Measurements from ENCODE around the gene UNC5A.
"Not testable (repeated sequence)": the region's sequence is repeated elsewhere in the genome, so short reads cannot be mapped to it uniquely, and the experiment has no call there.

DNA sequence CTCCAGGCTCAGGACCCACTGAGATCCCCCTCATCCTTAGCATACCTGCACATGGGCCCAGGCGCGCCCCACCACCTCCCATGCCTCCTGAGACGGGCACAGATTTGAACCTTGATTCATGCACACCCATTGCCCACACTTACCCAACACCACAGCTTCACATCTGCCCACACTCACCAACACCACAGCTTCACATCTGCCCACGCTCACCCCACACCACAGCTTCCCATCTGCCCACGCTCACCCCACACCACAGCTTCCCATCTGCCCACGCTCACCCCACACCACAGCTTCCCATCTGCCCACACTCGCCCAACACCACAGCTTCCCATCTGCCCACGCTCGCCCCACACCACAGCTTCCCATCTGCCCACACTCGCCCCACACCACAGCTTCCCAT is 60.3 kb downstream of the UNC5A start:
- TF ChIP-seq ZNF274 (IDR thresholded peaks at IDR 0.05; ENCODE audit: borderline replicate concordance, low read depth, low read length); POLR2G (IDR thresholded peaks at IDR 0.05; ENCODE audit: low read depth, low read length); JUN (IDR thresholded peaks at IDR 0.05; ENCODE audit: borderline replicate concordance, low read depth, low read length); JUN (CRISPR knock-in tag; IDR thresholded peaks at IDR 0.05; ENCODE audit: borderline replicate concordance); HNRNPH1 (optimal IDR thresholded peaks at IDR 0.05; ENCODE audit: low read depth, low read length); PCBP2 (IDR thresholded peaks at IDR 0.05; ENCODE audit: low read depth, low read length, poor library complexity, severe bottlenecking); ZNF133 (CRISPR knock-in tag; IDR thresholded peaks at IDR 0.05): not testable (repeated sequence)
- TF ChIP-seq, protein P1, sequence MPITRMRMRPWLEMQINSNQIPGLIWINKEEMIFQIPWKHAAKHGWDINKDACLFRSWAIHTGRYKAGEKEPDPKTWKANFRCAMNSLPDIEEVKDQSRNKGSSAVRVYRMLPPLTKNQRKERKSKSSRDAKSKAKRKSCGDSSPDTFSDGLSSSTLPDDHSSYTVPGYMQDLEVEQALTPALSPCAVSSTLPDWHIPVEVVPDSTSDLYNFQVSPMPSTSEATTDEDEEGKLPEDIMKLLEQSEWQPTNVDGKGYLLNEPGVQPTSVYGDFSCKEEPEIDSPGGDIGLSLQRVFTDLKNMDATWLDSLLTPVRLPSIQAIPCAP (CRISPR knock-in tag; IDR thresholded peaks at IDR 0.05; ENCODE audit: borderline replicate concordance), result not testable (repeated sequence)
- TF ChIP-seq, protein P2, sequence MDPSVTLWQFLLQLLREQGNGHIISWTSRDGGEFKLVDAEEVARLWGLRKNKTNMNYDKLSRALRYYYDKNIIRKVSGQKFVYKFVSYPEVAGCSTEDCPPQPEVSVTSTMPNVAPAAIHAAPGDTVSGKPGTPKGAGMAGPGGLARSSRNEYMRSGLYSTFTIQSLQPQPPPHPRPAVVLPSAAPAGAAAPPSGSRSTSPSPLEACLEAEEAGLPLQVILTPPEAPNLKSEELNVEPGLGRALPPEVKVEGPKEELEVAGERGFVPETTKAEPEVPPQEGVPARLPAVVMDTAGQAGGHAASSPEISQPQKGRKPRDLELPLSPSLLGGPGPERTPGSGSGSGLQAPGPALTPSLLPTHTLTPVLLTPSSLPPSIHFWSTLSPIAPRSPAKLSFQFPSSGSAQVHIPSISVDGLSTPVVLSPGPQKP (CRISPR knock-in tag; IDR thresholded peaks at IDR 0.05), result not testable (repeated sequence)
- TF ChIP-seq, protein P3, sequence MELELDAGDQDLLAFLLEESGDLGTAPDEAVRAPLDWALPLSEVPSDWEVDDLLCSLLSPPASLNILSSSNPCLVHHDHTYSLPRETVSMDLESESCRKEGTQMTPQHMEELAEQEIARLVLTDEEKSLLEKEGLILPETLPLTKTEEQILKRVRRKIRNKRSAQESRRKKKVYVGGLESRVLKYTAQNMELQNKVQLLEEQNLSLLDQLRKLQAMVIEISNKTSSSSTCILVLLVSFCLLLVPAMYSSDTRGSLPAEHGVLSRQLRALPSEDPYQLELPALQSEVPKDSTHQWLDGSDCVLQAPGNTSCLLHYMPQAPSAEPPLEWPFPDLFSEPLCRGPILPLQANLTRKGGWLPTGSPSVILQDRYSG (tag; conservative IDR thresholded peaks at IDR 0.05; ENCODE audit: low read depth), result not testable (repeated sequence)
- TF ChIP-seq, protein P4, sequence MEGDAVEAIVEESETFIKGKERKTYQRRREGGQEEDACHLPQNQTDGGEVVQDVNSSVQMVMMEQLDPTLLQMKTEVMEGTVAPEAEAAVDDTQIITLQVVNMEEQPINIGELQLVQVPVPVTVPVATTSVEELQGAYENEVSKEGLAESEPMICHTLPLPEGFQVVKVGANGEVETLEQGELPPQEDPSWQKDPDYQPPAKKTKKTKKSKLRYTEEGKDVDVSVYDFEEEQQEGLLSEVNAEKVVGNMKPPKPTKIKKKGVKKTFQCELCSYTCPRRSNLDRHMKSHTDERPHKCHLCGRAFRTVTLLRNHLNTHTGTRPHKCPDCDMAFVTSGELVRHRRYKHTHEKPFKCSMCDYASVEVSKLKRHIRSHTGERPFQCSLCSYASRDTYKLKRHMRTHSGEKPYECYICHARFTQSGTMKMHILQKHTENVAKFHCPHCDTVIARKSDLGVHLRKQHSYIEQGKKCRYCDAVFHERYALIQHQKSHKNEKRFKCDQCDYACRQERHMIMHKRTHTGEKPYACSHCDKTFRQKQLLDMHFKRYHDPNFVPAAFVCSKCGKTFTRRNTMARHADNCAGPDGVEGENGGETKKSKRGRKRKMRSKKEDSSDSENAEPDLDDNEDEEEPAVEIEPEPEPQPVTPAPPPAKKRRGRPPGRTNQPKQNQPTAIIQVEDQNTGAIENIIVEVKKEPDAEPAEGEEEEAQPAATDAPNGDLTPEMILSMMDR (IDR thresholded peaks at IDR 0.05 in 2 of 3, conservative IDR thresholded peaks at IDR 0.05 in 1 of 3; ENCODE audit: insufficient read depth in 2 of 3, low read depth in 1 of 3, low read length in 3 of 3), result not testable (repeated sequence)
